Lower lobe of right lung (tissue), 2 donors: ENCODE measurements around the gene PLEK. TPM values are rescaled to one million over a fixed set of nuclear protein-coding genes. Genes with fewer than 3 reads are reported as not detected.

ENCODE experiments used
- ATAC-seq, 2 donors: fragments of 200-7000 bp; cut with Tn5 transposase; one replicate each; pipeline ENCODE4 v1.9.1; 2020 to 2022; ENCODE audit warnings: mild to moderate bottlenecking in 2 of 2, moderate library complexity in 2 of 2
- DNase-seq: peaks from one replicate; pipeline ENCODE4 v3.0.0-alpha.2; 2020
- H3K27ac ChIP-seq: fragments of 200-600 bp; one replicate; pipeline ENCODE4 v1.8.0; 2022
- H3K27me3 ChIP-seq: fragments of 200-600 bp; one replicate; pipeline ENCODE4 v1.8.0; 2022; ENCODE audit warnings: low read depth
- H3K36me3 ChIP-seq: fragments of 200-600 bp; one replicate; pipeline ENCODE4 v1.8.0; 2022; ENCODE audit warnings: mild to moderate bottlenecking
- H3K4me1 ChIP-seq: fragments of 200-600 bp; one replicate; pipeline ENCODE4 v1.8.0; 2022
- H3K4me3 ChIP-seq: fragments of 200-600 bp; one replicate; pipeline ENCODE4 v1.8.0; 2022; ENCODE audit warnings: mild to moderate bottlenecking
- H3K9me3 ChIP-seq: fragments of 200-600 bp; one replicate; pipeline ENCODE4 v1.8.0; 2022
- CTCF ChIP-seq: fragments of 200-600 bp; IDR thresholded peaks from one replicate; pipeline ENCODE4 v1.8.0; 2022; ENCODE audit warnings: antibody characterized with exemption, mild to moderate bottlenecking
- intact Hi-C: fragments of 100-400 bp; cut with DNase I; formaldehyde crosslinking; loops from one replicate; pipeline ENCODE4 v1.11.0; 2022
- long read RNA-seq: library from polyadenylated mRNA; unstranded; transcript quantifications from one replicate; pipeline ENCODE4 v2.0.0, GENCODE V29; 2021
- total RNA-seq: library from RNA; stranded (reverse); fragmentation: NEBNext Ultra II Directional; extraction: Animal tissue kit (Norgen Biotek cat#: 25700); gene quantifications from one replicate; pipeline ENCODE4 v1.2.1, GENCODE V29; 2021
- donor health status: DM: no; HTN: yes; CAD: no; lungs with severe emphysema.

Gene PLEK
- 42.1 TPM for total RNA-seq
- long read RNA-seq, transcript PLEK-201 (9 exons, 2,869 nt), result major isoform, 52 of 68 reads
- long read RNA-seq, partial matches to known transcripts, result 7 of 68 reads
- long read RNA-seq, other reads (novel, unspliced or antisense), result 7 of 68 reads

GRCh38 chr2:68365087-68365486, at the start of gene PLEK:
Gene PLEK, plus strand, starts transcription at chr2:68365282. Its CDS starts 70 bp downstream, at chr2:68365352.
- peak; percentile 77 to 86 for ATAC-seq
- Histone ChIP-seq H3K9me3 (no peaks in the 10 kb centered on the region), H3K36me3 (no peaks in the 10 kb centered on the region), H3K27me3 (no peaks in the 10 kb centered on the region), H3K27ac (peak within 1 kb of the TSS; percentile 71), H3K4me1 (peaks cover 27% of the 10 kb centered on the region), H3K4me3 (peak within 1 kb of the TSS; percentile 51)
- intact Hi-C loops, result no loop called here
- no peak for TF ChIP-seq CTCF
- DNase-seq, result peak; percentile 84

- intact Hi-C loops, result no loop called here
- no peak for TF ChIP-seq CTCF
- no peak for ATAC-seq
Observed at GRCh38 chr2:68316111-68316510, 49.0 kb upstream of the PLEK start.

GRCh38 chr2:68317971-68318913, 46.8 kb upstream of the PLEK start:
- no peak for TF ChIP-seq CTCF
- Histone ChIP-seq H3K4me3 (peak overlapping the region; percentile 67), H3K36me3 (no peaks in the 10 kb centered on the region), H3K4me1 (peaks cover 18% of the 10 kb centered on the region), H3K9me3 (peaks cover 6% of the 10 kb centered on the region), H3K27ac (peak overlapping the region; percentile 93), H3K27me3 (peaks cover 17% of the 10 kb centered on the region)
- ATAC-seq (peak; percentile 9 to 43), DNase-seq (no peak)
- intact Hi-C loops, result no loop called here

More at GRCh38 chr2:68316111-68316510, 49.0 kb upstream of the PLEK start:
- Histone ChIP-seq H3K9me3 (peaks cover 6% of the 10 kb centered on the region), H3K27ac (no peak overlapping the region), H3K4me1 (peaks cover 18% of the 10 kb centered on the region), H3K27me3 (peaks cover 17% of the 10 kb centered on the region), H3K4me3 (no peak overlapping the region), H3K36me3 (no peaks in the 10 kb centered on the region)
- DNase-seq, result no peak

GRCh38 chr2:68318914-68319397, 46.1 kb upstream of the PLEK start:
- Histone ChIP-seq H3K27me3 (peaks cover 17% of the 10 kb centered on the region), H3K9me3 (peaks cover 5% of the 10 kb centered on the region), H3K36me3 (no peaks in the 10 kb centered on the region), H3K4me3 (peak overlapping the region; percentile 67), H3K27ac (peak overlapping the region; percentile 93), H3K4me1 (peaks cover 18% of the 10 kb centered on the region)
- no peak for TF ChIP-seq CTCF
- ATAC-seq (peak; percentile 65 to 69), DNase-seq (peak; percentile 47)
- intact Hi-C loops, result no loop called here

- DNase-seq (peak; percentile 67), ATAC-seq (peak; percentile 79 to 85)
- Histone ChIP-seq H3K27me3 (peaks cover 17% of the 10 kb centered on the region), H3K4me1 (peaks cover 18% of the 10 kb centered on the region), H3K27ac (peak within 1 kb of the TSS; percentile 93), H3K36me3 (no peaks in the 10 kb centered on the region), H3K4me3 (peak within 1 kb of the TSS; percentile 67), H3K9me3 (no peaks in the 10 kb centered on the region)
- intact Hi-C loops, result no loop called here
- no peak for TF ChIP-seq CTCF
Observed at GRCh38 chr2:68319398-68320117, 45.5 kb upstream of the PLEK start, which contains the start of gene CNRIP1. Gene CNRIP1, minus strand, starts transcription at chr2:68319949. Its CDS starts 549 bp downstream, at chr2:68319400.
